IPS-15b (cell line): ENCODE data around the gene TMSB15B.
"Not testable (repeated sequence)": the region's sequence is repeated elsewhere in the genome, so short reads cannot be mapped to it uniquely, and the experiment has no call there.

Experiments
- H3K27me3 ChIP-seq: one replicate; pipeline ENCODE4 v1.6.1; 2013; ENCODE audit warnings: low read length; ENCODE audit not compliant: control insufficient read depth, insufficient read depth
- H3K36me3 ChIP-seq: one replicate; pipeline ENCODE4 v1.6.1; 2013; ENCODE audit warnings: low read length; ENCODE audit not compliant: control insufficient read depth, insufficient read depth
- H3K4me1 ChIP-seq: one replicate; pipeline ENCODE4 v1.6.1; 2013; ENCODE audit warnings: mild to moderate bottlenecking, low read length; ENCODE audit not compliant: control insufficient read depth, insufficient read depth
- H3K4me3 ChIP-seq: one replicate; pipeline ENCODE4 v1.5.1; 2013; ENCODE audit warnings: low read depth, low read length
- H3K9ac ChIP-seq: one replicate; pipeline ENCODE4 v1.6.1; 2013; ENCODE audit warnings: low read depth, mild to moderate bottlenecking, low read length
- H3K9me3 ChIP-seq: one replicate; pipeline ENCODE4 v1.6.1; 2013; ENCODE audit warnings: mild to moderate bottlenecking, low read length; ENCODE audit not compliant: control insufficient read depth, insufficient read depth

TMSB15B gene

DNA sequence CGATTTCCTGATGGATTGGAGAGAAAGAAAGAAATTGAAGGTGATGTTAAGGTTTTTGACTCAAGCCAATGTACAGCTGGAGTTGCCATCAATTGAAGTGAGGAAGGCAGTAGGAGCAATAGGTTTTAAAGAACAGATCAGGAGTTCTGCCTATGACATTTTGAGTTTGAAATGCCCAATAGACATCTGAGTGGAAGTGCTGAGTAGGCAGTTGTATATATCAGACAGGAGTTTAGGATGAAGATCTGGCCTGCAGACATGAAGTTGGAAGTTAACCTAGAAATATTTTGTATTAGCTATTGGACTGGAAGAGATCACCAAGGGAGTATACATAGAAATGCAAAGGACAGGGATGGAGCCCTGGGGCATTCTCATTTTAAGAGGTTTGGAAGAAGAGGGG lies 12.9 kb upstream of the TMSB15B start:
- no peaks in the 10 kb centered on the region for H3K27me3 ChIP-seq
- H3K9ac ChIP-seq: no peak overlapping the region
- H3K36me3 ChIP-seq: no peaks in the 10 kb centered on the region
- H3K4me1 ChIP-seq: no peaks in the 10 kb centered on the region
- no peaks in the 10 kb centered on the region for H3K9me3 ChIP-seq
- no peak overlapping the region for H3K4me3 ChIP-seq

DNA sequence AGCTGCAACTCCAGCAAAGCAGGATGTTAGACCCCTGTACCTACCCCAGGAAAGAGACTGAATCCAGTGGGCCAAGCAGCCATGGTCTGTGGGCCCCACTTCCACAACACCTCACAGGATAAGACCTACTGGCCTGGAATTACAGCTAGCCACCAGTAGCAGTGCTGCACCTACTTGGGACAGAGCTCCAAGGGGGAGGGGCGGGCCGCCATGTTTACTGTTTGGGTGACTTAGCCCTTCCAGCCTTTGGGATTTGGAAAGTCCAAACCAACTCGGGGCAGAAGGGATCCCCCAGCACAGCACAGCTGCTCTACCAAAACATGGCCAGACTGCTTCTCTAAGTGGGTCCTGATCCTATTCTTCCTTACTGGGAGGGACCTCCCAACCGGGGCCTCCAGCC lies 9.1 kb upstream of the TMSB15B start:
- no peak overlapping the region for H3K9ac ChIP-seq
- no peaks in the 10 kb centered on the region for H3K9me3 ChIP-seq
- no peaks in the 10 kb centered on the region for H3K36me3 ChIP-seq
- H3K27me3 ChIP-seq: no peaks in the 10 kb centered on the region
- H3K4me1 ChIP-seq: no peaks in the 10 kb centered on the region
- H3K4me3 ChIP-seq: no peak overlapping the region

DNA sequence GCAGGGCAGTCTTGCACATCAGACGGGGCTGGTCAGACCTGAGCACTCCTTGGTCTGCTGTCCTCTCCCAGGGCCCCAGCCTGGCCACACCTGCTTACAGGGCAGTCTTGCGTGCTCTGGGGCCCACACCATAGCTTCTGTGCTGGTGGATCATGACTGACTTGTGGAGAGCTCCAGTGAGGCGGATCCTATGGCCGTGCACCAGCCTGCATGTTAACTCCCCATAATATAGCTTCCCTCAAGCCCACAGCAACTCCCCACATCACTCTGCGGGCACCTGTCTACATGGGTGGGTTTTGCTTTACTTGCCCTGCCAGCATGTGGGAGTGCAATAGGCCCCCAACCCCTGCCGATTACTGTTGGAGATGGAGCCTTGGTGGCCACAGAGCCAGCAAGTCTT lies 8.2 kb upstream of the TMSB15B start:
- Histone ChIP-seq H3K4me3 (no peak overlapping the region), H3K9me3 (no peaks in the 10 kb centered on the region), H3K36me3 (no peaks in the 10 kb centered on the region), H3K4me1 (no peaks in the 10 kb centered on the region), H3K27me3 (no peaks in the 10 kb centered on the region), H3K9ac (no peak overlapping the region)

DNA sequence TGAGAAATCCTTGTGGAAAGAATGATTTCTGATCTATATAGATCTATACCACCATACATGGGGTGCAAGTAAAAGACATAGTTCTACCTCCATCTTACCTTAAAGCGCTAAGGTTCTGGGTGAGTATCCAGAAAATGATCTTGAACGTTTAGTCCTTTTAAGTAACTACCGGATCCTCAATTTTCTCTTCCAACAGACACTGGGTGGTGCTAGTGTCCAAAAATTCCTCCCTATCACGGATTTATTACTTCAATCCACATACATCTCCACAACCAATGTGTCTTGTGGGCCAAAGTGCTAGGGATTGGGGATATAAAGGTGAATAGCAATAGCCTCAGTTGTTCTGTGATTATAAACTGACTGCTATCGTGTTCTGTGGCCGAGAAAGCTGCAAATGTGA lies 1.8 kb upstream of the TMSB15B start:
- H3K27me3 ChIP-seq, H3K4me3 ChIP-seq, H3K9ac ChIP-seq, H3K9me3 ChIP-seq, H3K4me1 ChIP-seq, H3K36me3 ChIP-seq: not testable (repeated sequence)

DNA sequence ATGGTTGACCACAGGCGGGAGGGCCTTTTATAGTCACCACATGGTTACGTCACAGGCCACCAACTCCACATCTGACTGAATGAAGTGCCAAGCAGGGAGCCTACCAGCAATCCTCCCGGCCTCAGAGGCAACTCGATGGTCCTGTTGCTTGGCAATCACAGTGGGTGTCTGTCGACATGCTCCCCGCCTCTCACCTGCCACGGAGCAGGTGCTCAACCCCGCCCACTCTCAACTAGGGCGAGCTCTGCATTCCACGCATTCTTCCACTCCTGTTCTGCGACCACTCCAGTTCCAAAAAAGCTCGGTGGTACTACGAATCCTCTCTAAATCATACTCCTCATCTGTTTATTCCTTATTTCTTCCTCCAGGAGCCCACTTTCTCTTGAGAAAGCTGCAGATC lies 21.1 kb downstream of the TMSB15B start:
- H3K4me3 ChIP-seq, H3K36me3 ChIP-seq, H3K9ac ChIP-seq: not testable (repeated sequence)

DNA sequence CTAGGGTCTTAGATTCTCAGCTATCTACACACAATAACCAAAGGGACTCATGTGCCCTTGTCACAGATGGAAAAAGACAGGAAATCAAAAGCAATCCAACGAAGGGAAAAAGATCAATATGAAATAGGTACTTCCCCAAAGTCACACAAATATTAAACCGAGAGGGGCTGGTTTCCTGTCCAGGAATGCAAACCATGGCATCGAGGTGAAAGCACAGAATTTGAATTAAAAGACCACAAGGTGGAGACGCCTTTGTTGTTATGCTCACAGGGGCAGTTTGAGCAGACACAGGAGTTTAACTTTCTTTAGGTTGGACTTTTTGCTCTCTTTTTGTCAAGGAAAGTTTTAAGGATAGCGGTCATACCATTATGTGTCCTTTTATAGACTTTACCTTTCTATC lies 36.8 kb downstream of the TMSB15B start:
- Histone ChIP-seq H3K27me3 (no peaks in the 10 kb centered on the region), H3K4me1 (no peaks in the 10 kb centered on the region), H3K4me3 (no peak overlapping the region), H3K9ac (no peak overlapping the region), H3K9me3 (no peaks in the 10 kb centered on the region), H3K36me3 (no peaks in the 10 kb centered on the region)

More for the DNA sequence above, 21.1 kb downstream of the TMSB15B start:
- not testable (repeated sequence) for H3K27me3 ChIP-seq, H3K9me3 ChIP-seq, H3K4me1 ChIP-seq

DNA sequence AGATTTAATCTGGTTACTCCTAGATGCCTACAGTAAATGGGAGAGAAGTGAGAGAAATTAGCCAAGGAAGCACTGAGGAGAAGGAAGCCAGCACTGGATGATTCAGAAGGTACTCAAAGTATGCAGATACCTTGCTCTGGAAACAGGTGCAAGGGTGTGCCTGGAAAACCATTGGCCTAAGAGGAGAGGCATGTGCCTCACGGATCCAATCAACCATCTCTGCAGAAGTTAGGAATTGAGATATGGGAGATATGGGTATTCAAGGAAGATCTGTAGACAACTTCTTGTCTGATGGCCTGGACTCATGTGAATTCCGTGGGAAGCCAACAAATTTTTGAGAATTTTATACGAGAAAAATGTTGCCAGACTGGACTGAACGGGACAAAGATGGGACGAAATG lies 46.4 kb downstream of the TMSB15B start:
- no peak overlapping the region for H3K4me3 ChIP-seq
- no peaks in the 10 kb centered on the region for H3K4me1 ChIP-seq
- H3K27me3 ChIP-seq: no peaks in the 10 kb centered on the region
- H3K9ac ChIP-seq: no peak overlapping the region
- H3K36me3 ChIP-seq: no peaks in the 10 kb centered on the region
- H3K9me3 ChIP-seq: no peaks in the 10 kb centered on the region

DNA sequence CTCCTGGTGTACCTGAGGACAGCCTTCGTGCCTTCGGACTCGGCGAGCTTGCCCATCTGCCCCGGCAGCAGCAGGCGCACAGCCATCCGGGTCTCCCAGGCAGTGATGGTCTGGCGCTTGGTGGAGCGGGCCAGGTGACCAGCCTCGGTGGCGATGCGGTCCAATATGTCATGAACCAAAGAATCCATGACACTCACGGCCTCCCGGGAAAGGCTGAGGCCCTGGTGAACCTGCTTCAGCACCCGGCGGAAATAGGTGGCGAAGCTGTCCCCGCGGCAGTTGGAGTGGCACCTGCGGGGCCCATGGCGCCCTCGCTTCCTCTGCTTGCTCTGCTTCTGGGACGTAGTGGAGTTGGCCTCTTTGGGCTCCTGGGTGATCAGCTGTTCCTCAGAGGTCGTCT lies 50.7 kb downstream of the TMSB15B start:
- Histone ChIP-seq H3K9me3 (no peaks in the 10 kb centered on the region), H3K36me3 (no peaks in the 10 kb centered on the region), H3K27me3 (no peaks in the 10 kb centered on the region), H3K9ac (no peak overlapping the region), H3K4me3 (no peak overlapping the region), H3K4me1 (no peaks in the 10 kb centered on the region)

DNA sequence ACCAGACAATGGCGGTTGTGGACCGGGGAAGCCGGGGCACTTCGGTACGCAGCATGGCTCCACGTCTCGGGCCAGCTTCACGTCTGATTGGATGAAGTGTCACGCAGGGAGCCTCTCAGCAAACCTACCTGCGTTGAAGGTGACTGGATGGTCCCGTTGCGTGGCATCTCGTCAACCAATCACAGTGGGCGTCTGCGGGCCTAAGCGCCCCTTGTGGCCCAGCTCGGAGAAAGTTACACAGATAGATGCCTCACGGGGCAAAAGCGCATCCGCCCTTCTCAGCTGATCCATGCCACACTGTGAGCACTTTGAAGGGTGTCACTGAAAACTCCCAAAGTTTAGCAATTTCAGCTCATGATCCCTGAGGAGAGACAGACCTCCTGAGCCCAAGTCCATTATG lies 51.2 kb downstream of the TMSB15B start, which contains the start of gene H2BW1:
Gene H2BW1, minus strand, starts transcription at position 103 of the 400 bp plus-strand sequence. CDS start 132 bp downstream, outside the sequence.
- Histone ChIP-seq H3K9ac (no peak within 1 kb of the TSS), H3K4me1 (no peaks in the 10 kb centered on the region), H3K4me3 (no peak within 1 kb of the TSS), H3K36me3 (no peaks in the 10 kb centered on the region), H3K9me3 (no peaks in the 10 kb centered on the region), H3K27me3 (no peaks in the 10 kb centered on the region)

DNA sequence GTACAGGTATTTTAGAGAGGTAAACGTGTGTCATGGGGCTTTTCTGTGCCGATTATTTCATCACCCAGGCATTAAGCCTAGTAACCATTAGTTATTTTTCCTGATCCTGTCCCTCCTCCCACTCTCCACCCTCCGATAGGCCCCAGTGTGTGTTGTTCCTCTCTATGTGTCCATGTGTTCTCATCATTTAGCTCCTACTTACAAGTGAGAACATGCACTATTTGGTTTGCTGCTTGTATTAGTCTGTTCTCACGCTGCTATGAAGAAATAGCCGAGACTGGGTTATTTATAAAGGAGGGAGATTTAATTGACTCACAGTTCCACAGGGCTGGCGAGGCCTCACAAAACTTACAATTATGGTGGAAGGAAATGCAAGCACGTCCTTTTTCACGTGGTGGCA lies 53.1 kb downstream of the TMSB15B start:
- not testable (repeated sequence) for H3K27me3 ChIP-seq, H3K9me3 ChIP-seq, H3K4me1 ChIP-seq, H3K9ac ChIP-seq, H3K4me3 ChIP-seq, H3K36me3 ChIP-seq
